Stomach (tissue), 9 donors: Measurements from ENCODE around the gene FAM168A. TPM values are rescaled to one million over a fixed set of nuclear protein-coding genes. Genes with fewer than 3 reads are reported as not detected.

Experiments used
- DNase-seq, 2 donors: peaks; one replicate each; pipeline versions ENCODE4 v3.0.0 to v3.0.0-alpha.2; 2013 to 2019
- H3K27ac ChIP-seq, 5 donors: fragments of 200-600 bp in 4 of 5; sonication (generic) in 4 of 5; one replicate each; pipeline ENCODE4 v1.5.1; 2013 to 2019; ENCODE audit warnings: mild to moderate bottlenecking in 1 of 5, moderate library complexity in 1 of 5
- H3K27me3 ChIP-seq, 3 donors: fragments of 200-600 bp; sonication (generic); one replicate each; pipeline ENCODE4 v1.5.1; 2017 to 2019; ENCODE audit warnings: mixed run types in 1 of 3
- H3K36me3 ChIP-seq, 4 donors: fragments of 200-600 bp; sonication (generic); 1 replicate in 3 of 4; 2 replicates in 1 of 4; pipeline ENCODE4 v1.5.1; 2016 to 2019
- H3K4me1 ChIP-seq, 4 donors: fragments of 200-600 bp; sonication (generic); one replicate each; pipeline ENCODE4 v1.5.1; 2016 to 2019
- H3K4me3 ChIP-seq, 4 donors: fragments of 200-600 bp; sonication (generic) in 3 of 4; one replicate each; pipeline ENCODE4 v1.5.1; 2016 to 2019; ENCODE audit warnings: mild to moderate bottlenecking in 1 of 4
- H3K9me3 ChIP-seq, 4 donors: fragments of 200-600 bp; sonication (generic); one replicate each; pipeline ENCODE4 v1.5.1; 2016 to 2019
- EP300 ChIP-seq: sonication (generic); formaldehyde crosslinking; IDR thresholded peaks from one replicate; pipeline ENCODE4 v1.6.1; 2017; ENCODE audit warnings: antibody characterized with exemption
- POLR2A ChIP-seq, 4 donors: fragments of 450-650 bp; IDR thresholded peaks; one replicate each; pipeline ENCODE4 v1.6.1; 2016; ENCODE audit warnings: antibody characterized with exemption in 4 of 4, control low read depth in 2 of 4, mild to moderate bottlenecking in 1 of 4, moderate library complexity in 1 of 4
- POLR2AphosphoS5 ChIP-seq, 3 donors: sonication (generic); formaldehyde crosslinking; IDR thresholded peaks; one replicate each; pipeline ENCODE4 v1.6.1; 2016; ENCODE audit warnings: antibody characterized with exemption in 3 of 3
- WGBS, 5 donors: extraction: QIAGEN DNeasy Blood & Tissue Kit in 3 of 5; methylation state at CpG; one replicate each; pipeline versions ENCODE4 v1.1.5 to v1.1.7; 2013 to 2018; 5-methylcytosine and 5-hydroxymethylcytosine counted together
- intact Hi-C: fragments of 100-400 bp; cut with DNase I; formaldehyde crosslinking; loops from one replicate; pipeline ENCODE4 v1.15.1; 2023; ENCODE audit warnings: low total_unique reads
- polyA plus RNA-seq, 3 donors: library from polyadenylated mRNA; stranded (reverse); fragments of 200-250 nt; gene quantifications; one replicate each; pipeline ENCODE4 v1.2.3, GENCODE V29; 2013
- total RNA-seq, 5 donors: library from RNA; depleted of rRNA; stranded (reverse); fragments of >200 nt; gene quantifications; one replicate each; pipeline versions ENCODE4 v1.1.0 to v1.2.3, GENCODE V29; 2014 to 2016
- TF ChIP-seq, protein P1 (sequence below), 7 experiments: fragments of 450-650 bp in 4 of 7; fragments of 200-600 bp in 3 of 7; sonication (generic) in 3 of 7; IDR thresholded peaks; one replicate each; pipeline ENCODE4 v1.5.1; 2016 to 2019; ENCODE audit warnings: antibody characterized with exemption in 7 of 7, control low read depth in 2 of 7, mild to moderate bottlenecking in 1 of 7
- donor health status: healthy with polysubstance abuse.
- donor health status: Bipolar disorder and iron deficiency.
- donor health status: healthy.

FAM168A gene
- total and polyA plus RNA-seq, 8 donors = 4.3 to 25.4 (median 6.3) TPM

DNA sequence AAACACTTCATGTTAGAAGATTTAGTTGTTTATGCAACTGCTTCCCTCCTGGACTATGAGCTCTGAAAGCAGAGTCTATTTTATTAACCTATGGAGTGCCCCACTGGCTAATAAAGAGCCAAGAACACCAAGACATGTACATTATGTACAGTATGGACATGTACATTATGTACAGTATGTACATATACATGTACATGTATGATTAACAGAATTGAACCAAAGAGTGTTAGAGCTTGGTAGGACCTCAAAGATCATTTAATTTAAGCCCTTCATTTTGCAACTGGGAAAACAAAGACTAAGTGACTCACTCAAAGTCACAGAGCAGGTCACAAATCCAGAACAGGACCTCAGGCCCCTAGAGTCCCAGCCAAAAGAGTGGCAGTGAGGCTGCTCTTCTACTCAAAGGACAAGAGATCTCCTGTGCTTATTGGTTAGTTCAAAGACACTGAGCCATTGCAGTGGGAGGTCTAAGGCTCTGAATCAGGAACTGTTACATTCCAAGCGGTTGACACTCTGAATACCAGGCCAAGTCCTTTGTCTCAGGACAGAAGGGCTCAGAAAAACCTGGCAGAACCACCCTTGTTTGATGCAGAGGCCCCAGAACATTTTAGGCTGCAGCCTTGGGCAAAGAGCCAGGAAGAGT is 103.8 kb downstream of the FAM168A start:
- DNase-seq = peak in 1 of 2 donors; percentile 8

GRCh38 chr11:73481626-73482025 is 116.3 kb downstream of the FAM168A start:
- no peak for DNase-seq
- peaks cover 0 to 16% (median 4%) of the 10 kb centered on the region in 4 donors for H3K9me3 ChIP-seq
- TF ChIP-seq EP300 = no peak
- no peak for TF ChIP-seq POLR2A (IDR thresholded peaks at IDR 0.05)
- no peak for TF ChIP-seq POLR2AphosphoS5 (IDR thresholded peaks at IDR 0.05)
- TF ChIP-seq, protein P1, sequence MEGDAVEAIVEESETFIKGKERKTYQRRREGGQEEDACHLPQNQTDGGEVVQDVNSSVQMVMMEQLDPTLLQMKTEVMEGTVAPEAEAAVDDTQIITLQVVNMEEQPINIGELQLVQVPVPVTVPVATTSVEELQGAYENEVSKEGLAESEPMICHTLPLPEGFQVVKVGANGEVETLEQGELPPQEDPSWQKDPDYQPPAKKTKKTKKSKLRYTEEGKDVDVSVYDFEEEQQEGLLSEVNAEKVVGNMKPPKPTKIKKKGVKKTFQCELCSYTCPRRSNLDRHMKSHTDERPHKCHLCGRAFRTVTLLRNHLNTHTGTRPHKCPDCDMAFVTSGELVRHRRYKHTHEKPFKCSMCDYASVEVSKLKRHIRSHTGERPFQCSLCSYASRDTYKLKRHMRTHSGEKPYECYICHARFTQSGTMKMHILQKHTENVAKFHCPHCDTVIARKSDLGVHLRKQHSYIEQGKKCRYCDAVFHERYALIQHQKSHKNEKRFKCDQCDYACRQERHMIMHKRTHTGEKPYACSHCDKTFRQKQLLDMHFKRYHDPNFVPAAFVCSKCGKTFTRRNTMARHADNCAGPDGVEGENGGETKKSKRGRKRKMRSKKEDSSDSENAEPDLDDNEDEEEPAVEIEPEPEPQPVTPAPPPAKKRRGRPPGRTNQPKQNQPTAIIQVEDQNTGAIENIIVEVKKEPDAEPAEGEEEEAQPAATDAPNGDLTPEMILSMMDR (IDR thresholded peaks at IDR 0.05) = no peak
- no peaks in the 10 kb centered on the region for H3K27me3 ChIP-seq
- no peaks in the 10 kb centered on the region for H3K36me3 ChIP-seq
- intact Hi-C loops = no loop called here
- WGBS, 5 donors = 94 to 100% (median 97%) methylated on average over 1 of the region's 1 CpG
- H3K27ac ChIP-seq = no peak overlapping the region
- no peaks in the 10 kb centered on the region for H3K4me1 ChIP-seq
- H3K4me3 ChIP-seq = no peak overlapping the region

More for the DNA sequence above, 103.8 kb downstream of the FAM168A start:
- intact Hi-C loops = no loop called here
- Histone ChIP-seq H3K36me3 (no peaks in the 10 kb centered on the region), H3K27ac (no peak overlapping the region), H3K4me3 (no peak overlapping the region), H3K27me3 (no peaks in the 10 kb centered on the region), H3K9me3 (no peaks in the 10 kb centered on the region), H3K4me1 (peaks cover 0 to 23% (median 0%) of the 10 kb centered on the region in 4 donors)
- WGBS, 5 donors = 79 to 100% (median 89%) methylated on average over 1 of the region's 1 CpG
- TF ChIP-seq, protein P1 (IDR thresholded peaks at IDR 0.05) = no peak
- TF ChIP-seq EP300 (no peak), POLR2AphosphoS5 (IDR thresholded peaks at IDR 0.05) (no peak), POLR2A (IDR thresholded peaks at IDR 0.05) (no peak)

DNA sequence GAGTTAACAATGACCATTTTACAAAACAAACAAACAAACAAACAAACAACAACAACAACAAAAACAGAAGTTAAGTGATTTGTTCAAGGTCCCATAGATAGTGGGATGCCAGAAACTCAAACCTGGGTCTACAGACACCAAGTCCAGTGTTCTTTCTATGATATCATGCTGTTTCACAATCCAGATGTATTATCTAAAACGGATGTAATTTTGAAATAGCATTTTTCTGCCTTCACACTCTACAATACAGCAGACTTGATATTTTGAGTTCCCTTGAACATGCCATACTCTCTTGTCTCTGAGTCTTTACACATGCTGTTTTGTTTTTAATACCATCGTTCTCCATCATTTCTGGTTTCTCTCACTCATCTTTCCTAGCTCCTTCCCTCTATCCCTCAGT is 117.2 kb downstream of the FAM168A start:
- H3K9me3 ChIP-seq = peaks cover 0 to 16% (median 4%) of the 10 kb centered on the region in 4 donors
- DNase-seq = no peak
- no peaks in the 10 kb centered on the region for H3K36me3 ChIP-seq
- H3K27me3 ChIP-seq = no peaks in the 10 kb centered on the region
- TF ChIP-seq EP300 = no peak
- TF ChIP-seq POLR2AphosphoS5 (IDR thresholded peaks at IDR 0.05) = no peak
- TF ChIP-seq, protein P1 (IDR thresholded peaks at IDR 0.05) = no peak
- no peak for TF ChIP-seq POLR2A (IDR thresholded peaks at IDR 0.05)
- 74 to 83% (median 76%) methylated on average over 2 of the region's 2 CpGs for WGBS, 5 donors
- intact Hi-C loops = no loop called here
- no peak overlapping the region for H3K27ac ChIP-seq
- H3K4me3 ChIP-seq = no peak overlapping the region
- no peaks in the 10 kb centered on the region for H3K4me1 ChIP-seq

GRCh38 chr11:73478737-73479347 is 119.1 kb downstream of the FAM168A start:
- Histone ChIP-seq H3K4me1 (no peaks in the 10 kb centered on the region), H3K36me3 (no peaks in the 10 kb centered on the region), H3K9me3 (peaks cover 0 to 16% (median 4%) of the 10 kb centered on the region in 4 donors), H3K27me3 (no peaks in the 10 kb centered on the region), H3K4me3 (no peak overlapping the region), H3K27ac (no peak overlapping the region)
- 24 to 43% (median 25%) methylated on average over 1 of the region's 1 CpG for WGBS, 5 donors
- no peak for TF ChIP-seq POLR2AphosphoS5 (IDR thresholded peaks at IDR 0.05)
- TF ChIP-seq, protein P1 (IDR thresholded peaks at IDR 0.05) = peak in 4 of 7 experiments; percentile 46 to 57 (median 56)
- intact Hi-C loops = no loop called here
- peak in 1 of 2 donors; percentile 36 for DNase-seq
